Left lung (tissue), 10 donors: ENCODE data around the gene LHX2. TPM values are rescaled to one million over a fixed set of nuclear protein-coding genes. Genes with fewer than 3 reads are reported as not detected.

Source experiments
- ATAC-seq: fragments of 200-7000 bp; cut with Tn5 transposase; one replicate; pipeline ENCODE4 v1.9.1; 2020; ENCODE audit warnings: moderate library complexity
- DNase-seq, 4 donors: peaks; one replicate each; pipeline ENCODE4 v3.0.0-alpha.2; 2013 to 2020
- H3K27ac ChIP-seq, 2 donors: fragments of 200-600 bp; sonication (generic) in 1 of 2; one replicate each; pipeline versions ENCODE4 v1.5.0 to v1.8.0; 2020 to 2021
- H3K27me3 ChIP-seq, 2 donors: fragments of 200-600 bp; sonication (generic) in 1 of 2; one replicate each; pipeline versions ENCODE4 v1.5.0 to v1.8.0; 2020 to 2021
- H3K36me3 ChIP-seq, 2 donors: fragments of 200-600 bp; sonication (generic) in 1 of 2; one replicate each; pipeline versions ENCODE4 v1.5.0 to v1.8.0; 2020 to 2021
- H3K4me1 ChIP-seq, 2 donors: fragments of 200-600 bp; one replicate each; pipeline ENCODE4 v1.8.0; 2021
- H3K4me3 ChIP-seq, 2 donors: fragments of 200-600 bp; sonication (generic) in 1 of 2; one replicate each; pipeline versions ENCODE4 v1.5.0 to v1.8.0; 2020 to 2021; ENCODE audit warnings: mild to moderate bottlenecking in 1 of 2
- H3K9me3 ChIP-seq, 2 donors: fragments of 200-600 bp; sonication (generic) in 1 of 2; one replicate each; pipeline versions ENCODE4 v1.5.0 to v1.8.0; 2020 to 2021
- intact Hi-C, 2 donors: fragments of 100-400 bp; cut with DNase I; formaldehyde crosslinking; loops; one replicate each; pipeline versions ENCODE4 v1.11.2 to v1.14.2; 2022
- polyA plus RNA-seq, 6 donors: library from polyadenylated mRNA; unstranded; fragments of 120-200 nt; gene quantifications; one replicate each; pipeline ENCODE4 v1.2.1, GENCODE V29; 2013; ENCODE audit not compliant: insufficient read length in 6 of 6
- total RNA-seq, 2 donors: library from RNA; stranded (reverse); fragmentation: NEBNext Ultra II Directional; extraction: Animal tissue kit (Norgen Biotek cat#: 25700); gene quantifications; one replicate each; pipeline ENCODE4 v1.2.1, GENCODE V29; 2021
- TF ChIP-seq, protein P1 (sequence below), 2 donors: fragments of 200-600 bp; sonication (generic) in 1 of 2; IDR thresholded peaks; one replicate each; pipeline versions ENCODE4 v1.5.0 to v1.8.0; 2021; ENCODE audit warnings: antibody characterized with exemption in 2 of 2
- donor health status: DM: no; HTN: yes; CAD: no.
- donor health status: DM: no; HTN: no; CAD: no.

Gene LHX2
- total and polyA plus RNA-seq, 8 donors = 0.12 to 0.26 (median 0.21) TPM; not detected in 4

- Histone ChIP-seq H3K36me3 (no peaks in the 10 kb centered on the region), H3K4me3 (no peak overlapping the region), H3K4me1 (peaks cover 0 to 36% of the 10 kb centered on the region in 2 donors), H3K27ac (no peak overlapping the region), H3K9me3 (no peaks in the 10 kb centered on the region), H3K27me3 (peaks cover 99 to 100% of the 10 kb centered on the region in 2 donors)
- intact Hi-C loops = no loop called here
- no peak for DNase-seq
- TF ChIP-seq, protein P1, sequence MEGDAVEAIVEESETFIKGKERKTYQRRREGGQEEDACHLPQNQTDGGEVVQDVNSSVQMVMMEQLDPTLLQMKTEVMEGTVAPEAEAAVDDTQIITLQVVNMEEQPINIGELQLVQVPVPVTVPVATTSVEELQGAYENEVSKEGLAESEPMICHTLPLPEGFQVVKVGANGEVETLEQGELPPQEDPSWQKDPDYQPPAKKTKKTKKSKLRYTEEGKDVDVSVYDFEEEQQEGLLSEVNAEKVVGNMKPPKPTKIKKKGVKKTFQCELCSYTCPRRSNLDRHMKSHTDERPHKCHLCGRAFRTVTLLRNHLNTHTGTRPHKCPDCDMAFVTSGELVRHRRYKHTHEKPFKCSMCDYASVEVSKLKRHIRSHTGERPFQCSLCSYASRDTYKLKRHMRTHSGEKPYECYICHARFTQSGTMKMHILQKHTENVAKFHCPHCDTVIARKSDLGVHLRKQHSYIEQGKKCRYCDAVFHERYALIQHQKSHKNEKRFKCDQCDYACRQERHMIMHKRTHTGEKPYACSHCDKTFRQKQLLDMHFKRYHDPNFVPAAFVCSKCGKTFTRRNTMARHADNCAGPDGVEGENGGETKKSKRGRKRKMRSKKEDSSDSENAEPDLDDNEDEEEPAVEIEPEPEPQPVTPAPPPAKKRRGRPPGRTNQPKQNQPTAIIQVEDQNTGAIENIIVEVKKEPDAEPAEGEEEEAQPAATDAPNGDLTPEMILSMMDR (IDR thresholded peaks at IDR 0.05) = no peak
- no peak for ATAC-seq
Observed at GRCh38 chr9:124017929-124018729, 6.6 kb downstream of the LHX2 start.

GRCh38 chr9:124018730-124019697 is 7.4 kb downstream of the LHX2 start:
- Histone ChIP-seq H3K4me1 (peaks cover 0 to 32% of the 10 kb centered on the region in 2 donors), H3K9me3 (no peaks in the 10 kb centered on the region), H3K27me3 (peaks cover 99 to 100% of the 10 kb centered on the region in 2 donors), H3K27ac (no peak overlapping the region), H3K4me3 (no peak overlapping the region), H3K36me3 (no peaks in the 10 kb centered on the region)
- intact Hi-C loops = no loop called here
- no peak for ATAC-seq
- DNase-seq = no peak
- TF ChIP-seq, protein P1 (IDR thresholded peaks at IDR 0.05) = no peak

DNA sequence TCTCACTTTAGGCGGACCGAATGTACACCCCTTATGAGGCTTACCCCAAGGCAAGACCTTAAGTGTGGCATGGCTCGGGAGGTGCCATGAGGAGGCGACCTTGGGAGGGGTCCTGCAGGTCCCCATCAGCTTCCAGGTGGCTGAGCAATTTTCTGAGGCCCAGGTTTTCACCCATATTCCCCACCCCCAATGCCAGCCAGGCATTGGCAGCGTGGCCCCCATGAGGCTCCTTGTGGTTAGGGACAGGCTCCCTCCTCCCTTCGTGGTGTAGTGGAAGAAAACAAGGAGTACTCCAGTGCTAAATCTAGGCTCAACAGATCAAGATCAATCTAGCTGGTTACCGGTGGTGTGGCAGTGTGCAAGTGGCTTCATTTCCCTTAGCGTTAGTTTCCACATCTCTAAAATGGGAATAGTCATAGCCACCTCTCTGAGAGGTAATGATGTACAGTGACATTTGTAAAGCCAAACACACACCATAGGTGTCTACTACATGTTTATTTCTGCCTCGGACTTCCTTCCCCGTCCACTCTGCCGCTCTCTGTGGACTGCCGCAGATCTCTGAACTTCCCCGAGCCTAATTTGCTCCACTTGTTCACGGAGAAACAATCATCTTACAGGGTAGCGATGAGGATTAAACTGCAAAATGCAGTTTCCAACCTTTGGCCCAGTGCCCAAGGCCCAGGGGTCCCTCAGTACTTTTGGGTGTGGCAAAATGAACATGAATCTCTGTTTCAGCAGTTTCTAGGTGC is 8.4 kb downstream of the LHX2 start:
- no peak overlapping the region for H3K27ac ChIP-seq
- TF ChIP-seq, protein P1 (IDR thresholded peaks at IDR 0.05) = no peak
- ATAC-seq (no peak), DNase-seq (no peak)
- H3K36me3 ChIP-seq = no peaks in the 10 kb centered on the region
- intact Hi-C loops = no loop called here
- peaks cover 0 to 32% of the 10 kb centered on the region in 2 donors for H3K4me1 ChIP-seq
- peaks cover 99 to 100% of the 10 kb centered on the region in 2 donors for H3K27me3 ChIP-seq
- H3K4me3 ChIP-seq = no peak overlapping the region
- no peaks in the 10 kb centered on the region for H3K9me3 ChIP-seq

DNA sequence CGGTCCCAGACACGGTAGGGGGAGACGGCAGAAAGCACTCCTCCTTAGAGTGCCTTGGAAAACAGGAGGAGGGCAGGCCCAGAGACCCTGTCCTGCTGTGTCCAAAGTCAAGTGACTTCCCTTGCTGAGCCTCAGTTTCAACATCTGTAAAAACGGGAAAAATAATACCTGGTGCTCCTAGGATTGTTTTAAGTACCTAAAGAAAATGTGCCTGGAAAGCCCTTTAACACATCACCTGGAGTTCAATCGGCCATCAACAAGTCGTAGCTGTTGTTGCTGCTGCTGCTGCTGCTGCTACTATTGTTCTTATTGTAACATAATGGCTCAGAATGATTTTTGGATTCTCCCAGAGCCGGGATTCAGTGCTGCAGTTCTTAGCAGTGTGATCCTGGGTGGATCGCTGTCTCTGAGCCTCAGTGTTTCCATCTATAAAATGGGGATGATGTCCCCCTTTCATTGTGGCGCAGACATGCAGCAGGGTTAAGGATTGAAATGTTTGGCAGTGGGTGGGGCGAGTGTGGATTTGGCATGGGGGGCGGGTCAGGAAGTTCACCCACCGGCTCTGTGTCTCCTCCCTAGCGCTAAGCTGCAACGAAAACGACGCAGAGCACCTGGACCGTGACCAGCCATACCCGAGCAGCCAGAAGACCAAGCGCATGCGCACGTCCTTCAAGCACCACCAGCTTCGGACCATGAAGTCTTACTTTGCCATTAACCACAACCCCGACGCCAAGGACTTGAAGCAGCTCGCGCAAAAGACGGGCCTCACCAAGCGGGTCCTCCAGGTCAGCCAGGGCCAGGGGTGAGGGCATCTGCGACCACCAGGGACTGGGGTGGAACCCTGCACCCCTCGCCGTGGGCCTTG is 9.2 kb downstream of the LHX2 start:
- TF ChIP-seq, protein P1 (IDR thresholded peaks at IDR 0.05) = no peak
- Histone ChIP-seq H3K9me3 (no peaks in the 10 kb centered on the region), H3K4me1 (peaks cover 0 to 29% of the 10 kb centered on the region in 2 donors), H3K27me3 (peaks cover 94 to 100% of the 10 kb centered on the region in 2 donors), H3K27ac (no peak overlapping the region), H3K4me3 (no peak overlapping the region), H3K36me3 (no peaks in the 10 kb centered on the region)
- ATAC-seq = no peak
- intact Hi-C loops = no loop called here
- no peak for DNase-seq
